HepG2 (cell line): ENCODE data around the gene UNC93A. TPM values are rescaled to one million over a fixed set of nuclear protein-coding genes. Genes with fewer than 3 reads are reported as not detected.

Experiments used
- ATF7 ChIP-seq, 2 experiments: fragments of 450-650 bp in 1 of 2; sonication (generic) in 1 of 2; formaldehyde crosslinking in 1 of 2; IDR thresholded peaks; 2 replicates each; pipeline versions ENCODE4 v1.4.0 to v1.6.1; 2016 to 2020; ENCODE audit warnings: antibody characterized with exemption in 1 of 2, mild to moderate bottlenecking in 1 of 2, missing genetic modification reagents in 1 of 2
- BRF2 ChIP-seq: sonication (generic); formaldehyde crosslinking; IDR thresholded peaks from 2 replicates; pipeline ENCODE4 v1.8.1; 2022; ENCODE audit warnings: mild to moderate bottlenecking, missing genetic modification reagents
- GATAD2A ChIP-seq: IDR thresholded peaks from 2 replicates; pipeline ENCODE4 v1.6.1; 2016
- HDAC2 ChIP-seq: sonication (generic); formaldehyde crosslinking; IDR thresholded peaks from 2 replicates; pipeline ENCODE4 v1.4.0; 2020; ENCODE audit warnings: missing genetic modification reagents
- HNRNPK ChIP-seq: fragments of 200-400 bp; formaldehyde crosslinking; IDR thresholded peaks from 2 replicates; pipeline ENCODE4 v1.6.1; 2018; ENCODE audit warnings: low read length, low read depth, moderate library complexity, mild to moderate bottlenecking; ENCODE audit not compliant: poor library complexity, severe bottlenecking
- IRF2 ChIP-seq: IDR thresholded peaks from 2 replicates; pipeline ENCODE4 v1.6.1; 2018; ENCODE audit warnings: missing genetic modification reagents, missing compliant biosample characterization
- ISL2 ChIP-seq: sonication (generic); formaldehyde crosslinking; IDR thresholded peaks from 2 replicates; pipeline ENCODE4 v1.5.0; 2020; ENCODE audit warnings: missing genetic modification reagents
- KLF12 ChIP-seq: sonication (generic); formaldehyde crosslinking; IDR thresholded peaks from 2 replicates; pipeline ENCODE4 v1.4.0; 2020; ENCODE audit warnings: missing genetic modification reagents, borderline replicate concordance
- NR1H2 ChIP-seq: sonication (generic); formaldehyde crosslinking; IDR thresholded peaks from 2 replicates; pipeline ENCODE4 v1.8.1; 2022; ENCODE audit warnings: low read depth, missing genetic modification reagents, borderline replicate concordance
- PHF21A ChIP-seq: sonication (generic); formaldehyde crosslinking; IDR thresholded peaks from 2 replicates; pipeline ENCODE4 v1.5.0; 2020; ENCODE audit warnings: mild to moderate bottlenecking, missing genetic modification reagents
- RAD51 ChIP-seq: fragments of 450-650 bp; IDR thresholded peaks from 2 replicates; pipeline ENCODE4 v1.6.1; 2016; ENCODE audit warnings: borderline replicate concordance
- RFX3 ChIP-seq: IDR thresholded peaks from 2 replicates; pipeline ENCODE4 v1.6.1; 2016; ENCODE audit warnings: missing biosample characterization, missing genetic modification reagents
- SMAD3 ChIP-seq: sonication (generic); formaldehyde crosslinking; IDR thresholded peaks from 2 replicates; pipeline ENCODE4 v1.4.0; 2020; ENCODE audit warnings: missing genetic modification reagents
- U2AF2 ChIP-seq: fragments of 200-400 bp; formaldehyde crosslinking; IDR thresholded peaks from 2 replicates; pipeline ENCODE4 v1.6.1; 2017; ENCODE audit warnings: low read depth, mild to moderate bottlenecking, low read length
- XBP1 ChIP-seq: sonication (generic); formaldehyde crosslinking; IDR thresholded peaks from 2 replicates; pipeline ENCODE4 v1.5.0; 2020; ENCODE audit warnings: missing genetic modification reagents
- ZBTB3 ChIP-seq: sonication (generic); formaldehyde crosslinking; IDR thresholded peaks from 2 replicates; pipeline ENCODE4 v1.4.0; 2020; ENCODE audit warnings: low read depth, mild to moderate bottlenecking, moderate library complexity, missing genetic modification reagents, borderline replicate concordance
- ZC3H4 ChIP-seq: sonication (generic); formaldehyde crosslinking; IDR thresholded peaks from 2 replicates; pipeline ENCODE4 v1.4.0; 2020; ENCODE audit warnings: missing genetic modification reagents, borderline replicate concordance
- ZFP41 ChIP-seq: sonication (generic); formaldehyde crosslinking; IDR thresholded peaks from 2 replicates; pipeline ENCODE4 v1.4.0; 2020; ENCODE audit warnings: mild to moderate bottlenecking, missing genetic modification reagents, borderline replicate concordance
- ZNF235 ChIP-seq: sonication (generic); formaldehyde crosslinking; IDR thresholded peaks from 2 replicates; pipeline ENCODE4 v1.8.1; 2023; ENCODE audit warnings: mild to moderate bottlenecking, missing genetic modification reagents, borderline replicate concordance
- ZNF660 ChIP-seq: sonication (generic); formaldehyde crosslinking; IDR thresholded peaks from 2 replicates; pipeline ENCODE4 v1.5.1; 2020; ENCODE audit warnings: mild to moderate bottlenecking, low read depth, missing genetic modification reagents, borderline replicate concordance
- ZNF766 ChIP-seq: sonication (generic); formaldehyde crosslinking; IDR thresholded peaks from 2 replicates; pipeline ENCODE4 v1.5.0; 2020; ENCODE audit warnings: missing genetic modification reagents, borderline replicate concordance
- polyA plus RNA-seq, 8 experiments: library from polyadenylated mRNA; depleted of rRNA in 3 of 8; stranded (reverse) in 7 of 8; unstranded in 1 of 8; fragments of >200 nt; fragmentation: Illumina TruSeq in 4 of 8; extraction: Trizol in 4 of 8; gene quantifications; 2 replicates each; pipeline versions ENCODE4 v1.2.1 to v1.2.3, GENCODE V29; 2011 to 2016; ENCODE audit warnings: low read depth in 4 of 8, missing spikeins in 1 of 8, mixed read lengths in 1 of 8; ENCODE audit not compliant: insufficient read depth in 1 of 8
- total RNA-seq, 5 experiments: library from RNA; depleted of rRNA; stranded (reverse); fragments of >200 nt; fragmentation: Illumina TruSeq; extraction: Trizol; gene quantifications; 2 replicates each; pipeline ENCODE4 v1.2.3, GENCODE V29; 2016; ENCODE audit warnings: low read depth in 1 of 5
- TF ChIP-seq, protein P1 (sequence below), 2 experiments: sonication (generic) in 1 of 2; formaldehyde crosslinking in 1 of 2; IDR thresholded peaks; 2 replicates each; pipeline versions ENCODE4 v1.4.0 to v1.6.1; 2018 to 2020; ENCODE audit warnings: missing genetic modification reagents in 2 of 2, borderline replicate concordance in 1 of 2, low read depth in 1 of 2, mild to moderate bottlenecking in 1 of 2, missing biosample characterization in 1 of 2
- TF ChIP-seq, protein P2 (sequence below): sonication (generic); formaldehyde crosslinking; IDR thresholded peaks from 2 replicates; pipeline ENCODE4 v1.4.0; 2020; ENCODE audit warnings: missing genetic modification reagents, borderline replicate concordance
- TF ChIP-seq, protein P3 (sequence below): sonication (generic); formaldehyde crosslinking; IDR thresholded peaks from 2 replicates; pipeline ENCODE4 v1.4.0; 2020; ENCODE audit warnings: missing genetic modification reagents, mild to moderate bottlenecking, borderline replicate concordance

The UNC93A gene
- total and polyA plus RNA-seq, 2 of the 13 experiments (the other 11 are each of a cell fraction or from before 2014, with no cell fraction given) = 11.0 to 42.7 TPM

DNA sequence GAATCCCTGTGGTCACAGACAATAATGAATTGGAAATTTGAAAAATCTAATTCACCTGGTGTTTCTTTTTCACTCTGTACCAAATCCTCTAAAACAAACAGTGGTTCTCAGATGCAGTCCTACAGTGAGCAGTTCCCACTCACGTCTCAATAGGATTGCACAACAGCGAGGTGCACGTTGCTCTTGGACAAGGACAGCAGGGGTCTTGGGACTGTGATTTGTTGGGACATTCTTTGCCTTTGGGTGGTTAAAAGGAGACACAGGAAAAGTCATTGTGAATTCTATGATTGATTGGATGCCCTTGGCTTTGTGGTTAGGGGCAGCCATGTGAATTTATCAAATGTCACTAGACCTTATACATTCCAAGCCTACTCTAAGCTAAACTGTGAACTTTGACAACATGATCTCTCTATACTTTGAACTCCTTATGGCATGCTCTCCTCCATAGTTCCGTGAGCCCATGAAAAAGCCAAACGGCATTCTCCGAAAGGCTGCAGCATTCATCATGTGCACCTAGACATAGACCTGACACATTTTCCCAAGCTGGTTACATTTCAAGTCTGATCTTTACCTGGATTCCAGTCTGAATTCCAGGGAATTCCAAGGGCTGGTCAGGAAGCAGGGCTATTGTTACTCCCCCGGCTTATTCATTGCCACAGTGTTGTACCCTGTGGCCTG is 647 bp downstream of the UNC93A start (continued):
- no peak for TF ChIP-seq ZNF660 (CRISPR knock-in tag)
- TF ChIP-seq ATF7 (IDR thresholded peaks at IDR 0.05) = no peak
- TF ChIP-seq ATF7 (CRISPR knock-in tag; IDR thresholded peaks at IDR 0.05) = no peak
- TF ChIP-seq HDAC2 (CRISPR knock-in tag) = peak; percentile 94
- TF ChIP-seq, protein P1, sequence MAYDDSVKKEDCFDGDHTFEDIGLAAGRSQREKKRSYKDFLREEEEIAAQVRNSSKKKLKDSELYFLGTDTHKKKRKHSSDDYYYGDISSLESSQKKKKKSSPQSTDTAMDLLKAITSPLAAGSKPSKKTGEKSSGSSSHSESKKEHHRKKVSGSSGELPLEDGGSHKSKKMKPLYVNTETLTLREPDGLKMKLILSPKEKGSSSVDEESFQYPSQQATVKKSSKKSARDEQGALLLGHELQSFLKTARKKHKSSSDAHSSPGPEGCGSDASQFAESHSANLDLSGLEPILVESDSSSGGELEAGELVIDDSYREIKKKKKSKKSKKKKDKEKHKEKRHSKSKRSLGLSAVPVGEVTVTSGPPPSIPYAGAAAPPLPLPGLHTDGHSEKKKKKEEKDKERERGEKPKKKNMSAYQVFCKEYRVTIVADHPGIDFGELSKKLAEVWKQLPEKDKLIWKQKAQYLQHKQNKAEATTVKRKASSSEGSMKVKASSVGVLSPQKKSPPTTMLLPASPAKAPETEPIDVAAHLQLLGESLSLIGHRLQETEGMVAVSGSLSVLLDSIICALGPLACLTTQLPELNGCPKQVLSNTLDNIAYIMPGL (CRISPR knock-in tag; IDR thresholded peaks at IDR 0.05; ENCODE audit: borderline replicate concordance in 1 of 2, low read depth in 1 of 2) = no peak; a peak in 1 of 4 replicates
- no peak for TF ChIP-seq KLF12
- TF ChIP-seq ZNF235 (CRISPR knock-in tag) = no peak
- TF ChIP-seq RAD51 = no peak
- TF ChIP-seq ZBTB3 (CRISPR knock-in tag) = no peak
- TF ChIP-seq RFX3 (CRISPR knock-in tag) = no peak
- no peak for TF ChIP-seq U2AF2
- no peak for TF ChIP-seq ZC3H4 (CRISPR knock-in tag)
- no peak for TF ChIP-seq NR1H2 (CRISPR knock-in tag)
- TF ChIP-seq PHF21A (CRISPR knock-in tag) = peak; percentile 92
- TF ChIP-seq HNRNPK = no peak
- no peak for TF ChIP-seq XBP1 (CRISPR knock-in tag)
- no peak for TF ChIP-seq ZFP41 (CRISPR knock-in tag)
- TF ChIP-seq, protein P2, sequence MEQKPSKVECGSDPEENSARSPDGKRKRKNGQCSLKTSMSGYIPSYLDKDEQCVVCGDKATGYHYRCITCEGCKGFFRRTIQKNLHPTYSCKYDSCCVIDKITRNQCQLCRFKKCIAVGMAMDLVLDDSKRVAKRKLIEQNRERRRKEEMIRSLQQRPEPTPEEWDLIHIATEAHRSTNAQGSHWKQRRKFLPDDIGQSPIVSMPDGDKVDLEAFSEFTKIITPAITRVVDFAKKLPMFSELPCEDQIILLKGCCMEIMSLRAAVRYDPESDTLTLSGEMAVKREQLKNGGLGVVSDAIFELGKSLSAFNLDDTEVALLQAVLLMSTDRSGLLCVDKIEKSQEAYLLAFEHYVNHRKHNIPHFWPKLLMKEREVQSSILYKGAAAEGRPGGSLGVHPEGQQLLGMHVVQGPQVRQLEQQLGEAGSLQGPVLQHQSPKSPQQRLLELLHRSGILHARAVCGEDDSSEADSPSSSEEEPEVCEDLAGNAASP (CRISPR knock-in tag) = no peak; the same call in 1 of the 2 replicates
- peak; percentile 5; the same call in 1 of the 2 replicates for TF ChIP-seq IRF2 (CRISPR knock-in tag)
- TF ChIP-seq SMAD3 (CRISPR knock-in tag) = 0 out of 2 replicates have a peak, but pooled peaks have one; percentile 37
- TF ChIP-seq, protein P3, sequence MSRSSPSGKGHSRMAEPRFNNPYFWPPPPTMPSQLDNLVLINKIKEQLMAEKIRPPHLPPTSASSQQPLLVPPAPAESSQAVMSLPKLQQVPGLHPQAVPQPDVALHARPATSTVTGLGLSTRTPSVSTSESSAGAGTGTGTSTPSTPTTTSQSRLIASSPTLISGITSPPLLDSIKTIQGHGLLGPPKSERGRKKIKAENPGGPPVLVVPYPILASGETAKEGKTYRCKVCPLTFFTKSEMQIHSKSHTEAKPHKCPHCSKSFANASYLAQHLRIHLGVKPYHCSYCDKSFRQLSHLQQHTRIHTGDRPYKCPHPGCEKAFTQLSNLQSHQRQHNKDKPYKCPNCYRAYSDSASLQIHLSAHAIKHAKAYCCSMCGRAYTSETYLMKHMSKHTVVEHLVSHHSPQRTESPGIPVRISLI (CRISPR knock-in tag) = no peak
- TF ChIP-seq ZNF766 (CRISPR knock-in tag) = no peak
- TF ChIP-seq GATAD2A (CRISPR knock-in tag) = peak; percentile 95
- TF ChIP-seq BRF2 (CRISPR knock-in tag) = peak; percentile 73; the same call in 1 of the 2 replicates
- peak; percentile 7; the same call in 1 of the 2 replicates for TF ChIP-seq ISL2 (CRISPR knock-in tag)
